ENCODE results near the gene ANKRD11.
"Not testable (repeated sequence)": the region's sequence is repeated elsewhere in the genome, so short reads cannot be mapped to it uniquely, and the experiment has no call there.

Gene ANKRD11

DNA sequence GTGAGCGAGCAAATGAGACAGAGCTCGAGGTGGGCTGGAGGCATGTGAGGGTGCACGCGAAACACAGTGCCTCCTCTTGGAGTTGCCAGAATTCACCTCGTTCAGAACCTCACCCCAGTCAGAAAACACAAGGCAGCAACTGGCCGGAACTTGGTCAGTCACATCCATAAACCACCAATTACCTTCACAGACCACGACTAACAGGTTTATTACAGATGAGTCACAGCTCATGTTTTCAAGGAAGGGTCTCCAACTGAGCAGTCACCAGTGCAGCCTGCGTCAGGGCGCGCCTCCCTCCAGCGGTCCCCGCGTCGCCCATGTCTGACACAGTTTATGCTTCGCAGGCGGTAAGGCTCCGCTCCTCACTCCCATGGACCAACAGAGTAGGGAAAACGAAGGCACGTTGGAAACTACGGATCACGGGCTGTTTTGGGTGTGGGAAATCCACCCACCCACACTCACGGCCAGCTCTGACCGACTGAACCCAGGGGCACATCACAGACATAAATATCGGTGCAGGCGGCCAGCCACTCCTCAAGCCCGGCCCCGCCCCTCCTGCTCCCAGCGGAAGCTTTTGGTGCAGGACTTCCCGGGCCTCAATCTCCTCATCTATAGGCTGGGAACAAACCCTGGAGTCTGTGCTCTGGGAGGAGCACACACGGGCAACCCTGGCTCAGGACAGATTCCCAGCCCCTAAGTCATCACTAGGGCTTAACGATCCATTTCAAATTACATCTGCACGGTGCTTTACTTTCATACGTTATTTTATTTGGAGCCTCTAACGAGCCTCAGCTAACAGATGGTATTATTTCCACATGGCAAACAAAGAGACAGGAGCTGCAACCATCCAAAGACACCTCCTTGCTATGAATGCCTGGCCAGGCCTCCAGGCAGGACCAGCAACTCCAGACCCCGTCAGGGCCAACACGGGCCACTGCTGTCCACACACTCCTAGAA is 146.6 kb downstream of the ANKRD11 start:
- no peak for DNase-seq

DNA sequence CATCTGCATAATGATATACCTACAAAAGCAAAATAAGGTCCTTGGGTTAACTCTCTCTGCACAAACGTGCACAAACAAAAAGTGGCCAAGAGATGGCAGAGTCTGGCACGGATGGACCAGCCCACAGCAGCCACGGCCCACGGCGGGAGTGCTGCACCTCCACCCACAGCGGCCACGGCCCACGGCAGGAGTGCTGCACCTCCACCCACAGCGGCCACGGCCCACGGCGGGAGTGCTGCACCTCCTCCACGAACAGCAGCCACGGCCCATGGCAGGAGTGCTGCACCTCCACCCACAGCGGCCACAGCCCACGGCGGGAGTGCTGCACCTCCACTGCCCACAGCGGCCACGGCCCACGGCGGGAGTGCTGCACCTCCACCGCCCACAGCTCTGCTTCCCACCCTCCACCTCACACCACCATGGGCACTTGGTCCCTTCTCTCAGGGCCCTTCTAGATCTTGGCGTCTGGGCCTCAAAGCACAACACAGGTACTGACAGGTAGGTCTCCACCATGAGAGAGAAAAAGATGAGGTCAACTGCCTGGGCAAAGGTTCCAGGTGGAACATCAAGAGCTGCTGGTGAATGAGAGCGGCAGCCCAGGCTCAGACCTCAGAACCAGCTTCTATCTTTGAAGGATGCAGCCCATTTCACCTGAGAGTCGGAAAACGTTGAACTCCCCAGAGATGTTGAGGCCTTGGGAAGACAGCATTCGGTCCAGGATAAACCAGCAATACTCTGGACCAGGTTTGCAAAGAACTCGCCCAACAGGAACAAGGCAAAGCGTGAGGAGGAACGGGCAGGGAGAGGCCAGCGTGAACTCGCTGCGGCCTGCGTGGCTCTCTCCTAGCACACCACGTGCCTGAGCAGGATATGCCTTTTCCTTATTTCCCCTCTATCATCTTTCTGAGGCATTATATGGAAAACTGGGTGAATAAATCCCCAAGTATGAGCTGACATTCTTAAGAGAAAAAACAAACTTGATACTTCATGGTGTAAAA is 148.4 kb downstream of the ANKRD11 start:
- DNase-seq = no peak

DNA sequence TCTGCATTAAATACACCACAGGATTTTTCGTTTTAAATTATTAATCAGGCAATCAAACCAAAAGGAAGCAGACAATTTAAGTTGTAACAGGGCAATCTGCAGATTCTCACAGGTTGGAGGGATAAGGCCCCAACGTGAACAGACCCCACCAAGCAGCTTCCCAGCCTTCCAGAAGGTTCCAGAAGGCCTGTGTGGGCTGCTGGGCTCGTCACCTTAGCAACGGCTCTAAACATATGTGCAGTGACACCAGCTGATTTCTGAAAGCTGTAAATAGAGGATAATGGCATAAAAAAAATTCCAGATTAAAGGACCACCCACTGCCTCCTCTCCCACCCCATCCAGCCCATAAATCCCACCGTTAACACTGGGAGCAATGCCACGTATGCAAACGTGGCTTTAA is 149.1 kb downstream of the ANKRD11 start:
- no peak for DNase-seq

DNA sequence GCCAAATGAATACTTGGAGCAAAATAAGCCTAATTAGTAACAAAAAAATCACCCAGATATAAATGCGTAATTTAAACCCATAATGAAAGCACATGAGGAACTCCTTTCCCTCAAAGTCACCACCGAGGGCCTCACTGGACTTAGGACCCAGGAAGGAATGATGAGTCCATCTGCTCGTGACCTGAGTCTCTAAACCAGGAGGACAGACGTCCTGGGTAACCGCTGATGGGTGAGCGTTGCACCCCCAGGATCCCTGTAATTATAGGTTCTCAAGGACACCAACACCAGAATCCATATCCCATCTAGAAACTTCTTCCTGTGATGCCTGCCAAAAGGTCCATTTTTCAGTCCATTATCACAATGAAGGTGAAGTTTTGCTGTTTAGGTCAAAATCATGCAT is 151.5 kb downstream of the ANKRD11 start:
- no peak for DNase-seq

DNA sequence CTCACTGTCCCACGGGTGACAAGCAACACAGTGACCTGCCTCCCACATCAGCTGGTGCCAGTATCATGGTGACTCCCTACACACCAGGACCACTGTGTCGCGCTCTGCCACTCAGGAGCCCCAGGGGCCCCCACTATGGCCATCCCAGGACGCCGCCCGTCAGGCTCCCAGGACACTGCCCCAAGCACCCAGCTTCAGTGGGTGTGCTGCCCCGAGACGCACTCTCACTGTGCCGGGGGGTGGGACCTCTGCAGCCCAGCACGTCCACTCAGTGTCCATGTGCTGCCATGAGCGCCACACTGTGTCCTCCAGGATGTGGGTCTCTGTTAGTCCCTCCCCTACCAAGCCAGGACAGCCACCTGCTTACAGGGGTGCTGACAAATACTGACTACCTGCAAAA is 152.4 kb downstream of the ANKRD11 start:
- no peak for DNase-seq

DNA sequence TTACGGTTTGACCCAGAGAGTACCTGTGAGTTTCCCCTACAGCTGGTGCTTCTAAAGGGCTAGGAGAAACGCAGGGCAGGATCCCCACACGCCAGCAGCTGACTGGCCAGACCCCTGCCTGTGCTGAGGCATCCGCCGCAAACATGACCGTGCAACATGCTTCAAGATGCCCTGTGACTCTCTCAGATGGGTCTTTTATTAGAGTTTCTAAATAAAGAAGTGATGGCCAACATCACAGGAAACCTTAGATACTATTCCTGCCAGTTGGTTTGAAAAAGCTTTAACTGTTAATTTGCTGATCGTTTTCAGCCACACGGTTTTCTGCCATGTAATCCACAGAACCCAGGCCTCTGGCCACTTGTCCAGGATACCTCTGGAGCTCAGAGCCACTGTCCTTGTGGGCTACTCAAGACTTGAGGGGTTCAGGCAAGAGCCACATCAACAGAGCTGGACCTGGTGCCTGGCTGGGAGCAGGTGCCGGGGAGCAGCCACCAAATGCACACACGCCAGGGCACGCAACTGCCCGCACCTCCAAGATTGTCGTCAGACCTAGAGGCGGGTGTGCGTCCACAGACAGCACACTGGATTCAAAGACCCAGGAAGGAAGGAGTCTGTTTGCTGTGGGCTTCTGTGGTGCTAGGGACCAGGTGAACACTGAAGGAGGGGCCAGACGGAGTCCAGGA is 154.4 kb downstream of the ANKRD11 start:
- DNase-seq = no peak

DNA sequence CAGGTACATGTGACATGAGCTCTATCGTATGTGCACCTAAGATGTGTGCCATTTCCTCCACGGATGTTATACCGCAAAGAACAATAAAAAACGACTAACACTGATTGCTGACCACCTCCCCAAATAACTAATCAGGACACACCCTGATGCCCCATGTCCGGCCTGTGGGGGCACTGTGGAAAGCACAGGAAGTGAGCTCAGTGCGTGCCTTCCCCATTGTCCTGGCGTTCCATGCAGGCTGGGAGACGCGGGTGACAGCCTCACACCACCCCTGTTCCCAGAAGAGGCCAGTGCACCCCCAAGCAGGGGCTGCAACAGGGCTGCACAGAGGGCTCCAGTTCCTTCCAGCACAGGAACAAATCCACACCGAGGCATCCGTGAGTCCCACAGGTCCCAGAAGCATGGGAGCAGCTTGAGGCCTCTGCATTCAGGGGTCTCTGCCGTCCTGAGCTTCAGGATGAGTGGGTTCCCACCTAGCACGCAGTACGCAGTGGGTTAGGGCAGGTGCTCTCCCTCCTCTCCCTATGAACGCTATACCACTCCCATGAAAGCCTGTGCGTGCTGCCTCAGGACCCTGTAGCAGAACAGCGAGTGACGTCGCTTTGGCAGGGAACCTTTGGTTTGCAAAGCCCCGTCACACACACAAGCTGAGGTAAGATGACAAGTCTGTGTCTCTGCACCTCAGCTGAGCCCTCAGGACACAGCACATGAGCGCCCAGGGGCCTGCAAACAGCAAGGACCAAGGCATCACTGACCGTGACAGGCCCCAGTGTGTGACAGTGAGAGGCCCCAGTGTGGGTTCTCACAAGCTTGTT is 155.2 kb downstream of the ANKRD11 start:
- DNase-seq = no peak

DNA sequence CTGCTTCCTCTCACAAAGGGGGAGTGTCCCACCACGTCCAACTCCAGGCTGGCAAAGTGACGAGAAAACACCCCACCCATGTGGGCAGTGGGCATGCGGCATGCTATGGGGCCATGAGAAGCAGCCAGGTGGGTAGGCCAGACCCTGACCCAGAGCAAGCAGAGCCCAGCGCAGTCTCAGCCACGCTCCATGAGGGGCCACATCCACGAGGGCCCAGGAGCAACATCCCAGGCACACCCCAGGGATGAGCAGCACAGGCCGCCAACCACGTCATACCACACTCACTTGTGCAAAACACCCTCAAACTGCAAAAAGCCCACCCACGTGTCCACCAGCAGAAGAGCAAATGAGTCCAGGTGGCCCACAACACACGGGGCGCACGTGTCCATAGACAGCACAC is 155.9 kb downstream of the ANKRD11 start:
- DNase-seq = no peak

DNA sequence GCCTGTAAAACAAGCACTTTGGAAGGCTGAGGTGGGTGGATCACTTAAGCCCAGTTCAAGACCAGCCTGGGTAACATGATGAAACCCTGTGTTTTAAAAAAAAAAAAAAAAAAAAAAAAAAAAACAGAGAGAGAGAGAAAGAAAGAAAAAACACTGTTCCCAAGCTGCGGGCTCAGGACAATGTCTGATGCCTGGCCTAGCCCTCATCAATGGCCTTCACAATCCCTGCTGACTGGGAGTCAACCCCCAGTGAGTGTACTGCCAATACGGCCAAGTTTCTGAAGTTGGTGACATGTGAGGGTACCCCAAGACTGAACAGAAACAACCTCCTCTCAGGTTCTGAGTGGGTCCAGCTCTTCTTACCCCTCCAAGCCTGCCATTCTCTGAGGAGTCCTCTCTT is 156.3 kb downstream of the ANKRD11 start:
- no peak for DNase-seq

DNA sequence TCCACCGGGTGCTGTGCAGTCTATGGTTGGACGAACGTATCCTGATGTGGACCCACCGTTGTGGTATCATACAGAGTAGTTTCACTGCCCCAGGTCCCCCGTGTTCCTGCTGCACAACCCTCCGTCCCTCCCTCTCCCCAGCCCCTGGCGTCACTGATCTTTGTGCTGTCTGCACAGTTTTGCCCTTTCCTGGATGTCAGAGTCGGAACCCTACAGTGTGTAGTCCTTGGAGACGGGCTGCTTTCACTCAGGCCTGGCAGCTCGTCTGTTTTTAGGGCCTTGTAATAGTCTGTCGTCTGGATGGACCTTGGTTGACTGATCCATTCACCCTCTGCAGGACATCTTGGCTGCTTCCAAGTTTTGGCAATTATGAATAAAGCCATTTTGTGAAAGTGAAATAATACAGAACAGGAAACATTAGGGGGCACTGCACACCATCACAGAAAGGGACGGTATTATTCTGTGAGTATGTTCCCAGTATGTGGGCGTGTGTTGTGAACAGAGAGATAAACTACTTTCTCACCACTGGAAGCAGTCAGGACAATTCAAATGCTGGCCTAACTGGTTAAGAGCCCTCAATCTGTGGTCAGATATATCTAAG is 156.9 kb downstream of the ANKRD11 start:
- DNase-seq = peak; percentile 74 to 84

DNA sequence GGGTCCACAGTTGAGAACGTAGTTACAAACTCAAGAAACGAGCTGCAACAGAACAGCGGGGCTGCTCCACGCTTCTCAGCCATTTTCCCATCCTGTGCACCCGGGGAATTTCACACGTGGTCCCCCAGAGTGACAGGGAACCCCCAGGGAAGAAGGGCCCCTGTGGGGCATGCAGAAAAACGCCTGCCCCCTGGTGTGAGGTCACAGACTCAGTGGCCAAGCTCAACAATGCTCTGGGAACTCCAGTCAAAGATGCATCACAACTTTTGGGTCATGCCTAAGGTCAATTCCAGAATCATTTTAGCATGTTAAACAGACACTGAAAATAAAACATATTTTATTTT is 157.5 kb downstream of the ANKRD11 start:
- DNase-seq = no peak

DNA sequence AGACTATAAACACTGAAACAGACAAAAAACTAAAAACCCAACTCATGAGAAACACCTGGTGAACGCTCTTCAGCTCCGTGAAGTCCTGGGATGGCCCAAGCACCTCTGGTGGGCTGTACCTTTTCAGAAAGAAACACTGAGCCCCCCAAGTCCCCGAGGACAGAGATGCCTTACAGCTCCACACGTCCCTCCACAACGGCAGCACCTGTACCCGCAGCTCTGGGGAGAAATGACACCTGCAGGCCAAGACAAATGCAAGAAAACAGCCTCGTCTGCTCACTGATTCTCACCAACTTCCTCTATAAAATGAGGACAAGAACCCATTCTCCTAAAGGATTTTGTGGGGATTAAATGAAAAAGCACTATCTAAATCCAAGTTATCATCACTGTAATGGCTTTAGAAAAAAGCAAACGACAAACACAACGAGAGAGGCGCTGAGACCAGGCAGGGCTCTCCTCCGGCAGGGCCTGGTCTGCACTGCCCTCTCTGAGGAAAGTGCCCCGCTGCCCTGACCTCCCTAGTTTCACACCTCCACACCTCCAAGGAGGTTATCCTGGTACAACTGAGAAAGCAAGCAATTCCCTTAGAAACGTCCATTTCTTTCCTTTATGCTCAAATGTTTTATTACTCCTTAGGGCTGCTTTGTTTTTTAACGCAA is 158.0 kb downstream of the ANKRD11 start:
- no peak for DNase-seq

DNA sequence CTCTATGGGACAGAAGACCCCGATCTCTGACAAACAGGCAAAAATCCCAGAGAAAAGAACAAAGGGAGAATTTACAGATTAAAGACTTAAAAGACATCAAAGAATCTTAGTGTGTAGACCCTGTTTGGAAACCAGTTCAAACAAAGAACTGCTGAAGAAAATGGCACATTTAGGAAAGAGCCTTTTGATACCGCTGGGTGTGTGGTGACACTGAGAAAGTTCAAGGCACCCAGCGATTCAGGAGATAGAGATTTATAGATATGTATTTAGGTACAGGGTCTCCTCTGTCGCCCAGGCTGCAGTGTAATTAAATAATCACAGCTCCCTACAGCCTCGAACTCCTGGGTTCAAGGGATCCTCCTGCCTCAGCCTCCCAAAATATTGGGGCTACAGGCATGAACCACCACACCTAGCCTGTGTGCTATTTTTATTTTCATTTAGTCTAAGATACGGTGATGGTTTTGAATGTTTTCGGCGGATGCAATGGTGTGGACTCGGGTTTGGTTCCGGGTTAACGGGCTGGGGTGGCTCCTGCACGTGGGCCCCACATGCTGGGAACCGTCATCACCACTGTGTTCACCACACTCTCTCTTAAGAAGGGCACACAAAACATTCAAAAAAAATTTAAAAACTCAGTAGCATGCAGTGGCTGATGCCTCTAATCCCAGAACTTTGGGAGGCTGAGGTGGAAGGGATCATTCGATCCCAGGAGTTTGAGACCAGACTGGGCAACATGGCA is 158.8 kb downstream of the ANKRD11 start:
- DNase-seq = no peak

DNA sequence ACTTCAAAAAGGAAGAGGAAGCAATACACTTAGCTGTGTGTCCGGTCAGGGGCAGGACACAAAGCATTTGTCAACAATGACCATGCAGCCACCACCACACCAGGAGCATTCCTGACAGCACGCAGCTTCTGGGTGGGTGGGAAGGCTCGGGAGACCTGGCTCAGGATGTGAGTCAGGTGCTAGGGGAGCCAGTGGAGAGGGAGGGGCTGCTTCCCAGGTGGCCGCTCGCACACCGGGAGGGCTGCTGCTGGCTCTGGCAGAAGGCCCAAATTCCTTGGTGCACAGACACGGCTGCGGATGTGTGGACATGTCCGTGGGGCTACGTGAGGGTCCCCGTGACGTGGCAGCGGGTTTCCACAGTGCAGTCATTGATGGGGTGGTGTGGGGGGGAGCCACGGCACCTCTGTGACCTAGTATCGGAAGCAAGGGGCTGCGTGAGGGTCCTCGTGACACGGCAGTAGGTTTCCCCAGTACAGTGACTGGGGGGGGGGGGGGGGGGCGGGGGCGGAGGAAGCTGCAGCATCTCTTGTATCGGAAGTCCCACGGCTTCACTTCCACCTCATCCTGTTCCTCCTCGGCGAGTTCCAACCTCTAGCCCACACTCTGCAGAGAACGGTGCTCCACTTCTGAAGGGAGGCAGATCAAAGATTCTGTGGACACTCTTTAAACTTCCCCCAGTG is 160.0 kb downstream of the ANKRD11 start:
- DNase-seq = peak; percentile 19 to 52

DNA sequence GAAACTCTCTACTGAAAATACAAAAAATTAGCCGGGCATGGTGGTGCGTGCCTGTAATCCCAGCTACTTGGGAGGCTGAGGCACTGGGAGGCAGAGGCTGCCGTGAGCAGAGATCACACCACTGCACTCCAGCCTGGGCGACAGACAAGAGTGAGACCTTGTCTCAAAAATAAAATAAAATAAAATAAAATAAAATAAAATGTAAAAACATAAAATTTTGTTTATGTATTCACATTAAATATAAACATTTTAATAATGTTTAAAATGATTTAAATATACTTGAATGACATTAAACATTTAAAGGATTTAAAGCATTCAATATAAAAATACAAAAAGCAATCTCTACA is 160.6 kb downstream of the ANKRD11 start:
- DNase-seq = not testable (repeated sequence)

DNA sequence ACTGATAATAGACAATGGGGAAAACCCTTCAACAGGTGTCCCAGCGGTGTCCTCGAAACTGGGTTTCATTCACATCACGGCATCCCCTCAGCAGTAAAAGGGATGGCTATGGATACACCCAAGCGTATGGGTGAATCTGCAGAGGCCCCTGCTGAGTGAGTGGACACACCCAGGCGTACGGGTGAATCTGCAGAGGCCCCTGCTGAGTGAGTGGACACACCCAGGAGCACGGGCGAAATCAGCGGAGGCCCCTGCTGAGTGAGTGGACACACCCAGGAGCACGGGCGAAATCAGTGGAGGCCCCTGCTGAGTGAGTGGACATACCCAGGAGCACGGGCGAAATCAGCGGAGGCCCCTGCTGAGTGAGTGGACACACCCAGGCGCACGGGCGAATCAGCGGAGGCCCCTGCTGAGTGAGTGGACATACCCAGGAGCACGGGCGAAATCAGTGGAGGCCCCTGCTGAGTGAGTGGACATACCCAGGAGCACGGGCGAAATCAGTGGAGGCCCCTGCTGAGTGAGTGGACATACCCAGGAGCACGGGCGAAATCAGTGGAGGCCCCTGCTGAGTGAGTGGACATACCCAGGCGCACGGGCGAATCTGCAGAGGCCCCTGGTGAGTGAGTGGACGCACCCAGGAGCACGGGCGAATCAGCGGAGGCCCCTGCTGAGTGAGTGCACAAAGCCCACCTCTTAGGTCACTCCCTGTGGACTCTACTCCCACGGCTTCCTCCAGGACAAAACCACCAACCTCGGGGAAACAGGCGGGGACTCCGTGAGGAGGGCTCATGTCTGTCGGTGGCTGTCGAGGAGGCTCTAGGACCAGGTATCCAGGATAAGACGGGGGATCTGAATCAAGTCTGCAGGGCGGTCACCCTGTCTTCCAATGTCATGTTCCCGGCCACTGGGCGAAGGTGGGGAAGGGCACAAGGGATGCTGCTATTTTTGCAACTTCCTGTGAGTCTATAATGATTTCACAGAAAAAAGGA is 161.7 kb downstream of the ANKRD11 start:
- DNase-seq = not testable (repeated sequence)

DNA sequence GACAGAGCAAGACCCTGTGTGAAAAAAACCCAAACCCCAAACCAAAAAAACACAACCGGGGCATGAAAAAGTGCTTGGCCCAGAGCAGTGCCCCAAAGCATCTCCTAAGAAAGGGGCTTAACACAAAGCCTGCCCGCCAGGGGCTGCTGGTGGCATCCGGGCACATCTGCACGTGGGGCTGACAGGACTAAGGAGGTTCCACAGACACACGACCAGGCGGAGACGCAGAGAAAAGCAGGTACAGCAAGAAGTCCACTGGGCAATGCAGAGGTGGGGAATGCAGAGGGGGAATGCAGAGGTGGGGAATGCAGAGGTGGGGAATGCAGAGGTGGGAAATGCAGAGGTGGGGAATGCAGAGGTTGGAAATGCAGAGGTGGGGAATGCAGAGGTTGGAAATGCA is 163.6 kb downstream of the ANKRD11 start:
- DNase-seq = no peak

DNA sequence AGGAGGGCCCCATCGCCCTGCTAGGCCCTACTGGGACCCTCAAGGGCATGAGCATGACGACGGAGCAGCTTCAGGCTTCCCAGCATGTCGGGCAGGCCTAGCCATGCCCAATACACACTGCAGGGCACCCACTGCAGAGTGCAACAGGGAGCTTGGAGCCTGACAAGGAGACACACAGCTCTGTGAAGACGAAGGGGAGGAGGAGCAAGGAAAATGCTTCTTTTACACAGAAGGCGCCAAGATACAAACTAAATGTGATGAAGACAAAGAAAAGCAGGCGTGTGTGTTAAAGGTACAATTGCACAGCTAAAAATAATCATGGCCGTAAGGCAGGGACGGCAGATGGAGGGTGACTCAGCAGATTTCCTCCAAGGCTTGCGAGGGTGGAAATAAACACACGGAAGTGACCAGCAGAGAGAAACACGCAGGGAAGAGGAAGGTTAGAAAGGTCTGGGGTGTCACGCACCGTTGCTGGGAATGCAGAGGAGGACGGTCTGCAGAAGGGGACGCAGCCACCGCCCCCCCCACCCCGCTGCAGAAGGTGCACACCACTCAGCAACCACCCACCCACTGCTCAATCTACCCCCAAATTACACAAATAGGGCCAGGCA is 164.4 kb downstream of the ANKRD11 start:
- peak; percentile 16 to 57 for DNase-seq

All from Kasumi-1 (cell line).